Measurements from ENCODE around the gene ZBTB48.

ZBTB48 gene

GRCh38 chr1:6574025-6574620, 5.7 kb upstream of the ZBTB48 start:
- DNase-seq, result no peak

DNA sequence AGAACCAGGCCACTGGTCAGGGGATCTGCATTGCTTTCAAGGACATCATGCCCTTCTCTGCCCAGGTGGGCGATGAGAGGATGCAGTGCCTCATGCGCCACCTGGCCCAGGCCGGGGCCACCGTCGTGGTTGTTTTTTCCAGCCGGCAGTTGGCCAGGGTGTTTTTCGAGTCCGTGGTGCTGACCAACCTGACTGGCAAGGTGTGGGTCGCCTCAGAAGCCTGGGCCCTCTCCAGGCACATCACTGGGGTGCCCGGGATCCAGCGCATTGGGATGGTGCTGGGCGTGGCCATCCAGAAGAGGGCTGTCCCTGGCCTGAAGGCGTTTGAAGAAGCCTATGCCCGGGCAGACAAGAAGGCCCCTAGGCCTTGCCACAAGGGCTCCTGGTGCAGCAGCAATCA, 5.0 kb upstream of the ZBTB48 start:
- no peak for DNase-seq

- no peak for DNase-seq
Measured at GRCh38 chr1:6577831-6578525, 1.8 kb upstream of the ZBTB48 start.

- DNase-seq, result no peak
Measured at GRCh38 chr1:6578624-6579373, 995 bp upstream of the ZBTB48 start.

- no peak for DNase-seq
Measured at GRCh38 chr1:6580119-6580592, 362 bp downstream of the ZBTB48 start.

DNA sequence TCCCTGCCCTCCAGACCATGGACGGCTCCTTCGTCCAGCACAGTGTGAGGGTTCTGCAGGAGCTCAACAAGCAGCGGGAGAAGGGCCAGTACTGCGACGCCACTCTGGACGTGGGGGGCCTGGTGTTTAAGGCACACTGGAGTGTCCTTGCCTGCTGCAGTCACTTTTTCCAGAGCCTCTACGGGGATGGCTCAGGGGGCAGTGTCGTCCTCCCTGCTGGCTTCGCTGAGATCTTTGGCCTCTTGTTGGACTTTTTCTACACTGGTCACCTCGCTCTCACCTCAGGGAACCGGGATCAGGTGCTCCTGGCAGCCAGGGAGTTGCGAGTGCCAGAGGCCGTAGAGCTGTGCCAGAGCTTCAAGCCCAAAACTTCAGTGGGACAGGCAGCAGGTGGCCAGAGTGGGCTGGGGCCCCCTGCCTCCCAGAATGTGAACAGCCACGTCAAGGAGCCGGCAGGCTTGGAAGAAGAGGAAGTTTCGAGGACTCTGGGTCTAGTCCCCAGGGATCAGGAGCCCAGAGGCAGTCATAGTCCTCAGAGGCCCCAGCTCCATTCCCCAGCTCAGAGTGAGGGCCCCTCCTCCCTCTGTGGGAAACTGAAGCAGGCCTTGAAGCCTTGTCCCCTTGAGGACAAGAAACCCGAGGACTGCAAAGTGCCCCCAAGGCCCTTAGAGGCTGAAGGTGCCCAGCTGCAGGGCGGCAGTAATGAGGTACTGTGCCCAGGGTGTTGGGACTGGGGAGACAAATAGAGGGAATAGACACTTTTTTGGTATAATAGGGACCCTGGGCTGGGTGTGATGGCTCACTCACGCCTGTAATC, 1.0 kb downstream of the ZBTB48 start:
- no peak for DNase-seq

GRCh38 chr1:6581561-6582305, 1.9 kb downstream of the ZBTB48 start:
- no peak for DNase-seq

DNA sequence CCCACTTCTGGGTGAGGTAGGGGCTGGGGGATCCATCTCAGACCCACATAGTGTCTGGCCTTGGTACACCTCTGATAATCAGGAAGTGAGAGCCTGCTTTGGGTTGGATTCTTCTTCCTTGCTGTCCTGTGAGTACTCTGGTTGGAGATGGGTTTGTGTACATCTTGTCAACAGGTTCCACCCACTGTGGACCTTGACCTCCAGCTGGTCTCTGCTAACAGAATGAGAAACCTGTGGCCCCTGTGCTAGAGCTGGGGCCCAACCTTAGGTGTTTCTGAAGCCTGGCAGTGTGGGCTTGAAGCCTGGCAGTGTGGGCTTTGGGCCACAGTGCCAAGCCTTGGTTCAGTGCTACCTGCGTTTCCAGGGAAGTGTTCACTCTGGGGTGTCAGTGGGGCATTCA, 2.6 kb downstream of the ZBTB48 start:
- no peak for DNase-seq

- no peak for DNase-seq
Measured at GRCh38 chr1:6584126-6585080, 4.6 kb downstream of the ZBTB48 start.

GRCh38 chr1:6585081-6585722, 5.4 kb downstream of the ZBTB48 start:
- DNase-seq, result no peak

- DNase-seq, result no peak
Measured at GRCh38 chr1:6585841-6586240, 6.0 kb downstream of the ZBTB48 start.

DNA sequence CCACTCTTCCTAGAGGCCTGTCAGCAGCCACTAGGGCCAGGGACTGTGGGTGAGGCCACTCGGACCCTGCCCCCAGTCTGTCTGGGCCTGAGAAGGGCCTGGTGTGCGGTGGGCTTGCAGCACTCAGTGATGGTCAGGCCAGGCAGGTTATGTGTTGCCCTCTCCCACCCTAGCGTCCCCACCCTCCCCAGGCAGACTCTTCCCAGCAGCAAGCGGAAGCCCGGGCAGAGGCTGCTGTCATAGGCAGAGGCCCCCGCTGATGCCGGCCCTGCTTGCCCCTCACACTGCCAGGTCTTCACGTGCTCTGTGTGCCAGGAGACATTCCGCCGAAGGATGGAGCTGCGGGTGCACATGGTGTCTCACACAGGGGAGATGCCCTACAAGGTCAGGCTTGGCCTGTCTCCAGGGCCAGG, 6.6 kb downstream of the ZBTB48 start:
- DNase-seq, result no peak

DNA sequence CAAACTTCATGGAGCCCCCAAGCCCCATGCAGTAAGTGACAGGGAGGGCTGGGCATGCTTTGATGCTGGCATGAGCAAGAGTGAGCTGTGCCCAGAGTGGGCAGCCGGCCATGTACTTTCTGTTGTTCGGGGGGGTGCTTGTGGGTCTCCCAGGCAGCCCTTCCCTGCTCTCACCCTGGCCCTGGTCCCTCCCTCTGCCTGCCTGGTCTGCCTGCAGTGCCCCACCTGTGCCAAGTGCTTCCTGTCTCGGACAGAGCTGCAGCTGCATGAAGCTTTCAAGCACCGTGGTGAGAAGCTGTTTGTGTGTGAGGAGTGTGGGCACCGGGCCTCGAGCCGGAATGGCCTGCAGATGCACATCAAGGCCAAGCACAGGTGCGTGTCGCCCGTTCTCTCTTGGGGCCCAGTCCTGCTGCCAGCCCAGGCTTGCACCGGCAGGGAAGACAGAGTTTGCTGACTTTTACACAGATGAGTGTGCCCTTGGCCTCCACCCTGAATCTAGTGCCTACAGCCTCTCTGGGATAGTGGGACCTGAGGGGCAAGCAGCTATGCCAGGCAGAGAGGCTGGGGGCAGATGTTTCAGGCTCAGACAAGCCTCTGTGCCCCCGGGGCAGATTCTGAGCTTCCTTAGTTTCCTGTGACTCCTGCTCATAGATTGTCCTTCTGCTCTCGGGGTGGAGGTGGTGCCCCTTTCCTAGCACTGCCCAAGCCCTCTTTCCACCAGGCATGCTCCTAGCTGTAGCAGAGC, 7.6 kb downstream of the ZBTB48 start:
- DNase-seq, result no peak

DNA sequence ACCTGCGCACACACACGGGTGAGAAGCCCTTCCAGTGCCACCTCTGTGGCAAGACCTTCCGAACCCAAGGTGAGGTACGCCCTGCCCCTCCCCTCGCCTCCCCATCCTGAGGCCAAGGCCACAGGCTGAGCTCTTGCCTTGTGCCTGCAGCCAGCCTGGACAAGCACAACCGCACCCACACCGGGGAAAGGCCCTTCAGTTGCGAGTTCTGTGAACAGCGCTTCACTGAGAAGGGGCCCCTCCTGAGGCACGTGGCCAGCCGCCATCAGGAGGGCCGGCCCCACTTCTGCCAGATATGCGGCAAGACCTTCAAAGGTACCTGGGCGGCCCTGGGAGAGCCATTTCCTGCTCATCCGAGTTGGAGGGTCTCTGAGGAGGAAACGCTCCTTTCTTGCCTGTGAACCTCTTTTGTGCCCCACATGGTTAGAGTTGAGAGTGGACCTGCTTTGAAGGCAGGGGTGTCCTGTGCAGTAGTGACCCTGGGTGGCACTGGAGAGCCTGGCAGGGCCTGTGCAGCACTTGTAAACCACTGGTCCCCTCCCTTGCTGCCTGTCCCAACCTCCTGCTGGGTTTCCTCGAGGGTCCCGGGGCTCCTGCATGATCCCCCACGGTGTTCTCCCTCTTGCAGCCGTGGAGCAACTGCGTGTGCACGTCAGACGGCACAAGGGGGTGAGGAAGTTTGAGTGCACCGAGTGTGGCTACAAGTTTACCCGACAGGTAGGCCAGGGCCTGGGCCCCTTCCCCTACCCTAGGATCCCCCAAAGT, 8.5 kb downstream of the ZBTB48 start:
- no peak for DNase-seq

DNA sequence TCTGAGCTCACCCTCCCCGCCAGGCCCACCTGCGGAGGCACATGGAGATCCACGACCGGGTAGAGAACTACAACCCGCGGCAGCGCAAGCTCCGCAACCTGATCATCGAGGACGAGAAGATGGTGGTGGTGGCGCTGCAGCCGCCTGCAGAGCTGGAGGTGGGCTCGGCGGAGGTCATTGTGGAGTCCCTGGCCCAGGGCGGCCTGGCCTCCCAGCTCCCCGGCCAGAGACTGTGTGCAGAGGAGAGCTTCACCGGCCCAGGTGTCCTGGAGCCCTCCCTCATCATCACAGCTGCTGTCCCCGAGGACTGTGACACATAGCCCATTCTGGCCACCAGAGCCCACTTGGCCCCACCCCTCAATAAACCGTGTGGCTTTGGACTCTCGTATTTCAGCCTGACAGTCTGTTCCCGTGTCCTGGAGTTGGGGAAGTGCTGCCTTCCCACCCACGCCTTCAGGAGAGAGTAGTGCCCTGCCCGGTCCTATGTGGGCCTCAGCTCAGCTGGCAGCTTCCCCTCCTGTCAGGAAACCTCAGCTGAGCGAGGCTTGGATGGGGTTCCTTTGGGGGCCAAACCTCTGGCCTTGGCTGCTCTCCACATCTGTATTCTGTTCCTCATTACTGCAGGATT, 9.2 kb downstream of the ZBTB48 start:
- DNase-seq, result no peak

GRCh38 chr1:6590046-6590445, 10.3 kb downstream of the ZBTB48 start:
- DNase-seq, result no peak

DNA sequence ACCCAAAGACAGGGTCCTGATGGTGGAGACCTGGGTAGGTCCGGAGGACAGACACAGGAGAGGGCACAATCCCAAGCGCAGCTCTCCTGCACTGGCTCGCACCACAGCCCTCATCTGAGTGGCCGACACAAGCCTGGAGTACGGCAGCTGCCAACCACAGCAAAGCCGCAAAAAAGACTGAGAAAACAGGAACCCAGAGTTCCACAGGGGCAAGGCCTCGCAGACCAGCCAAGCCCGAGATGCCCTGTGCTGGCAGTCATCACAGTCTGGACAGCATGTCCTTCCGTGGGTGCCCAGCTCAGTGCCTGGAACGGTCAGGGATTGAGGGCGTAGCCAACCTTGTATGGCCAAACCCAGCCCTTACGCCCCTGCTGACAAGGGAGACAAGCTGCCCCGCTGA, 11.4 kb downstream of the ZBTB48 start:
- DNase-seq, result no peak

GRCh38 chr1:6591644-6592043, 11.8 kb downstream of the ZBTB48 start:
- DNase-seq, result no peak

DNA sequence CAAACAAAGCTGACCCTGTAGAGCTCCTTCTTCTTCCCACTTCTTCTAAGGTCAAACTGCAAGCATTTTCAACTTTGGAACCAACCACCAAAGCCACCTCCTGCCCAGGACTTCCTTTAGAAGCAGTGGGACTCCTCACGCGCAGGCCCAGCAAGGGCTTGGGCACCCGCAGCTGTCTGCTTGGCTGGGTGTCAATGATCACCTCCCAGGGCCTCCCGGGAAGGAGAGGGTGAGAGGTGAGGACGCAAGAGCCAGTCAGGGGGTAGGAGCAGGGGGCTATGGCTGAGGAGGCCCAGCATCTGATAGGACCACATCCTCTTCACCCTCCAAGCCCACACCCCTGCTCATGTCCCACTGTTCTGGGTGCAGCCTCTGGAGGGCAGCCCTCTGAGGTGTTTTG, 12.6 kb downstream of the ZBTB48 start:
- no peak for DNase-seq
